Left lung (tissue), 10 donors: Measurements from ENCODE around the gene ZKSCAN3. TPM values are rescaled to one million over a fixed set of nuclear protein-coding genes. Genes with fewer than 3 reads are reported as not detected.

Source experiments
- ATAC-seq: fragments of 200-7000 bp; cut with Tn5 transposase; one replicate; pipeline ENCODE4 v1.9.1; 2020; ENCODE audit warnings: moderate library complexity
- DNase-seq, 4 donors: peaks; one replicate each; pipeline ENCODE4 v3.0.0-alpha.2; 2013 to 2020
- H3K27ac ChIP-seq, 2 donors: fragments of 200-600 bp; sonication (generic) in 1 of 2; one replicate each; pipeline versions ENCODE4 v1.5.0 to v1.8.0; 2020 to 2021
- H3K27me3 ChIP-seq, 2 donors: fragments of 200-600 bp; sonication (generic) in 1 of 2; one replicate each; pipeline versions ENCODE4 v1.5.0 to v1.8.0; 2020 to 2021
- H3K36me3 ChIP-seq, 2 donors: fragments of 200-600 bp; sonication (generic) in 1 of 2; one replicate each; pipeline versions ENCODE4 v1.5.0 to v1.8.0; 2020 to 2021
- H3K4me1 ChIP-seq, 2 donors: fragments of 200-600 bp; one replicate each; pipeline ENCODE4 v1.8.0; 2021
- H3K4me3 ChIP-seq, 2 donors: fragments of 200-600 bp; sonication (generic) in 1 of 2; one replicate each; pipeline versions ENCODE4 v1.5.0 to v1.8.0; 2020 to 2021; ENCODE audit warnings: mild to moderate bottlenecking in 1 of 2
- H3K9me3 ChIP-seq, 2 donors: fragments of 200-600 bp; sonication (generic) in 1 of 2; one replicate each; pipeline versions ENCODE4 v1.5.0 to v1.8.0; 2020 to 2021
- intact Hi-C, 2 donors: fragments of 100-400 bp; cut with DNase I; formaldehyde crosslinking; loops; one replicate each; pipeline versions ENCODE4 v1.11.2 to v1.14.2; 2022
- polyA plus RNA-seq, 6 donors: library from polyadenylated mRNA; unstranded; fragments of 120-200 nt; gene quantifications; one replicate each; pipeline ENCODE4 v1.2.1, GENCODE V29; 2013; ENCODE audit not compliant: insufficient read length in 6 of 6
- total RNA-seq, 2 donors: library from RNA; stranded (reverse); fragmentation: NEBNext Ultra II Directional; extraction: Animal tissue kit (Norgen Biotek cat#: 25700); gene quantifications; one replicate each; pipeline ENCODE4 v1.2.1, GENCODE V29; 2021
- TF ChIP-seq, protein P1 (sequence below), 2 donors: fragments of 200-600 bp; sonication (generic) in 1 of 2; IDR thresholded peaks; one replicate each; pipeline versions ENCODE4 v1.5.0 to v1.8.0; 2021; ENCODE audit warnings: antibody characterized with exemption in 2 of 2
- donor health status: DM: no; HTN: yes; CAD: no.
- donor health status: DM: no; HTN: no; CAD: no.

ZKSCAN3 gene
- total and polyA plus RNA-seq, 8 donors, result 7.0 to 15.7 (median 13.3) TPM

DNA sequence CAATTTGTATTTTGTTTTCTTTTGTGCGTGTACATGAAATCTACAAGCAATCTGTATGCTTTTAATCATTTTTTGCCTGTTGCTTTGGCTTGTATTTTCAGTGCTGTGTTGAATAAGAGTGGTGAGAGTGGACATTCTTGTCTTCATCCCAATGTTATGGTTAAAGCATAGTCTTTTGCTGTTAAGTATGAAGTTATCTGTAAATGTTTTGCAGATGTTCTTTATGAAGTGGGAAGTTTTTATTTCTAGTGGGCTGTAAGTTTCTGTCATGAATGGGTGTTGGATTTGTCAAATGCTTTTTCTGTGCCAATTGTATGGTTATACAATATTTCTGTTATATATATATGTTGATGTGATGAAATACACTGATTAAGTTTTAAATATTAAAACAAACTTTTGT, 24.2 kb downstream of the ZKSCAN3 start:
- TF ChIP-seq, protein P1, sequence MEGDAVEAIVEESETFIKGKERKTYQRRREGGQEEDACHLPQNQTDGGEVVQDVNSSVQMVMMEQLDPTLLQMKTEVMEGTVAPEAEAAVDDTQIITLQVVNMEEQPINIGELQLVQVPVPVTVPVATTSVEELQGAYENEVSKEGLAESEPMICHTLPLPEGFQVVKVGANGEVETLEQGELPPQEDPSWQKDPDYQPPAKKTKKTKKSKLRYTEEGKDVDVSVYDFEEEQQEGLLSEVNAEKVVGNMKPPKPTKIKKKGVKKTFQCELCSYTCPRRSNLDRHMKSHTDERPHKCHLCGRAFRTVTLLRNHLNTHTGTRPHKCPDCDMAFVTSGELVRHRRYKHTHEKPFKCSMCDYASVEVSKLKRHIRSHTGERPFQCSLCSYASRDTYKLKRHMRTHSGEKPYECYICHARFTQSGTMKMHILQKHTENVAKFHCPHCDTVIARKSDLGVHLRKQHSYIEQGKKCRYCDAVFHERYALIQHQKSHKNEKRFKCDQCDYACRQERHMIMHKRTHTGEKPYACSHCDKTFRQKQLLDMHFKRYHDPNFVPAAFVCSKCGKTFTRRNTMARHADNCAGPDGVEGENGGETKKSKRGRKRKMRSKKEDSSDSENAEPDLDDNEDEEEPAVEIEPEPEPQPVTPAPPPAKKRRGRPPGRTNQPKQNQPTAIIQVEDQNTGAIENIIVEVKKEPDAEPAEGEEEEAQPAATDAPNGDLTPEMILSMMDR (IDR thresholded peaks at IDR 0.05), result no peak
- Histone ChIP-seq H3K4me3 (no peak overlapping the region), H3K36me3 (peaks cover 0 to 15% of the 10 kb centered on the region in 2 donors), H3K27ac (no peak overlapping the region), H3K4me1 (no peaks in the 10 kb centered on the region), H3K9me3 (peaks cover 0 to 10% of the 10 kb centered on the region in 2 donors), H3K27me3 (no peaks in the 10 kb centered on the region)
- DNase-seq (no peak), ATAC-seq (no peak)
- intact Hi-C loops, result no loop called here

- Histone ChIP-seq H3K27me3 (no peaks in the 10 kb centered on the region), H3K4me3 (no peak overlapping the region), H3K9me3 (peaks cover 0 to 12% of the 10 kb centered on the region in 2 donors), H3K4me1 (peaks cover 0 to 11% of the 10 kb centered on the region in 2 donors), H3K36me3 (peaks cover 0 to 40% of the 10 kb centered on the region in 2 donors), H3K27ac (no peak overlapping the region)
- TF ChIP-seq, protein P1 (IDR thresholded peaks at IDR 0.05), result no peak
- no peak for DNase-seq
- intact Hi-C loops, result no loop called here
- ATAC-seq, result no peak
Measured at GRCh38 chr6:28377879-28378278, 28.1 kb downstream of the ZKSCAN3 start.

- no peak overlapping the region for H3K27ac ChIP-seq
- no peak for DNase-seq
- H3K4me3 ChIP-seq, result no peak overlapping the region
- peaks cover 0 to 14% of the 10 kb centered on the region in 2 donors for H3K4me1 ChIP-seq
- H3K27me3 ChIP-seq, result no peaks in the 10 kb centered on the region
- peaks cover 0 to 40% of the 10 kb centered on the region in 2 donors for H3K36me3 ChIP-seq
- H3K9me3 ChIP-seq, result peaks cover 0 to 12% of the 10 kb centered on the region in 2 donors
- TF ChIP-seq, protein P1 (IDR thresholded peaks at IDR 0.05), result no peak
- intact Hi-C loops, result no loop called here
- ATAC-seq, result no peak
Measured at GRCh38 chr6:28378644-28379043, 28.9 kb downstream of the ZKSCAN3 start.

DNA sequence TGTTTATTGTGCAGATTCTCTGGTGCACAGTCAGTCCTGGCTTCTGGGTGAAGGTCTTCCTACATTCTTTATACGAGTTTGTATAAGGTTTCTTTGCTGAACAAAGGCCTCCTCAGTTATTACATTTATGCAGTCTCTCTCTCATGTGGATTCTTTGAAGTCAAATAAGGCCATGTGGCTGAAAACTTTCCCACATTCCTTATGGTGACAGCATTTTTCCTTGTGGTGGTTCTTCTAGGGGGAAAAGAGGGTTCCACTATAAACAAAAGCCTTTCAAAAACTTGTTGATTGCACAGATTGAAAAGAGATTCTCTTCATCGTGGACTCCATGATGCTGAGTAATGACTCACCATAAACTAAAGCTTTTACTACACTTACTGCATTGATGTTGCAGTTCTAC, 30.6 kb downstream of the ZKSCAN3 start:
- ATAC-seq (no peak), DNase-seq (no peak)
- intact Hi-C loops, result no loop called here
- Histone ChIP-seq H3K4me1 (peaks cover 0 to 14% of the 10 kb centered on the region in 2 donors), H3K27me3 (no peaks in the 10 kb centered on the region), H3K27ac (no peak overlapping the region), H3K36me3 (peaks cover 0 to 40% of the 10 kb centered on the region in 2 donors), H3K4me3 (no peak overlapping the region), H3K9me3 (peaks cover 0 to 12% of the 10 kb centered on the region in 2 donors)
- TF ChIP-seq, protein P1 (IDR thresholded peaks at IDR 0.05), result no peak

GRCh38 chr6:28383235-28384142, 33.7 kb downstream of the ZKSCAN3 start:
- Histone ChIP-seq H3K9me3 (peaks cover 0 to 6% of the 10 kb centered on the region in 2 donors), H3K36me3 (peaks cover 0 to 35% of the 10 kb centered on the region in 2 donors), H3K4me3 (peak overlapping the region; percentile 31 to 45), H3K27me3 (no peaks in the 10 kb centered on the region), H3K27ac (peak overlapping the region; percentile 58 to 75), H3K4me1 (peaks cover 0 to 14% of the 10 kb centered on the region in 2 donors)
- ATAC-seq (peak; percentile 100), DNase-seq (peak; percentile 74 to 93 (median 90))
- intact Hi-C loops, result no loop called here
- TF ChIP-seq, protein P1 (IDR thresholded peaks at IDR 0.05), result peak; percentile 16 to 31
